Loucy (cell line): Measurements from ENCODE around the gene PLAC8.

Experiments
- CTCF ChIP-seq: fragments of 200-600 bp; sonication (generic); conservative IDR thresholded peaks from 2 replicates; pipeline ENCODE4 v1.5.1; 2014; ENCODE audit warnings: mild to moderate bottlenecking, antibody characterized with exemption, low read length
- EZH2phosphoT487 ChIP-seq: fragments of 200-600 bp; IDR thresholded peaks from 2 replicates; pipeline ENCODE4 v1.6.1; 2018; ENCODE audit warnings: antibody characterized with exemption, mild to moderate bottlenecking, moderate library complexity, borderline replicate concordance

- TF ChIP-seq CTCF (no peak), EZH2phosphoT487 (no peak)
Measured at GRCh38 chr4:83096397-83096796, 18.1 kb downstream of the PLAC8 start.
